Activated B cell treated with CpG ODN at 0.5 μM for 24 hours (primary cell): ENCODE measurements around the gene UBE4B. TPM values are rescaled to one million over a fixed set of nuclear protein-coding genes. Genes with fewer than 3 reads are reported as not detected.

Experiments used
- ATAC-seq: fragments of 200-7000 bp; cut with Tn5 transposase; one replicate; pipeline ENCODE4 v1.10.0; 2021; ENCODE audit warnings: low read depth, mild to moderate bottlenecking, moderate library complexity
- CTCF ChIA-PET: fragments of 350-600 bp; sonication (Branson Sonifier 250); formaldehyde crosslinking; loops from one replicate; lab custom pipeline; 2021; ENCODE audit warnings: antibody characterized with exemption; lab: Charles Lee
- POLR2A ChIA-PET: fragments of 350-600 bp; sonication (Branson Sonifier 250); formaldehyde crosslinking; loops from one replicate; lab custom pipeline; 2021; ENCODE audit warnings: antibody characterized with exemption; lab: Charles Lee
- DNase-seq: peaks from one replicate; pipeline ENCODE4 v3.0.0; 2022
- H3K27ac Mint-ChIP-seq: one replicate; pipeline ENCODE4 v1.8.0; 2020; ENCODE audit warnings: mixed read lengths
- H3K27me3 Mint-ChIP-seq: one replicate; pipeline ENCODE4 v1.8.0; 2021; ENCODE audit warnings: mixed read lengths
- H3K36me3 Mint-ChIP-seq: one replicate; pipeline ENCODE4 v1.8.0; 2021; ENCODE audit warnings: low read depth, mixed read lengths
- H3K4me1 Mint-ChIP-seq: one replicate; pipeline ENCODE4 v1.8.0; 2021; ENCODE audit warnings: mixed read lengths
- H3K4me3 Mint-ChIP-seq: one replicate; pipeline ENCODE4 v1.8.0; 2020; ENCODE audit warnings: mild to moderate bottlenecking, mixed read lengths
- H3K9me3 Mint-ChIP-seq: one replicate; pipeline ENCODE4 v1.8.0; 2020; ENCODE audit warnings: mixed read lengths
- CTCF ChIP-seq: fragments of 200-600 bp; IDR thresholded peaks from one replicate; pipeline ENCODE4 v1.8.0; 2022; ENCODE audit warnings: antibody characterized with exemption, mild to moderate bottlenecking
- intact Hi-C: fragments of 100-400 bp; cut with micrococcal nuclease; formaldehyde crosslinking; loops from one replicate; pipeline ENCODE4 v1.15.1; 2024
- total RNA-seq: library from RNA; stranded (reverse); gene quantifications from 2 replicates; pipeline ENCODE4 v1.2.3, GENCODE V29; 2022

Gene UBE4B
- total RNA-seq, 1 donor from 2014 or later: 44.7 TPM

GRCh38 chr1:10056599-10056987, 23.8 kb downstream of the UBE4B start:
- ChIA-PET POLR2A (no interaction called here), CTCF (no interaction called here)
- H3K4me3 Mint-ChIP-seq: no peak overlapping the region
- no peak overlapping the region for H3K27ac Mint-ChIP-seq
- H3K27me3 Mint-ChIP-seq: no peaks in the 10 kb centered on the region
- no peak for ATAC-seq
- no peaks in the 10 kb centered on the region for H3K9me3 Mint-ChIP-seq
- TF ChIP-seq CTCF: no peak
- no peak for DNase-seq
- intact Hi-C loops: no loop called here
- H3K4me1 Mint-ChIP-seq: peaks cover 4% of the 10 kb centered on the region
- peaks cover 46% of the 10 kb centered on the region for H3K36me3 Mint-ChIP-seq

- no peak for DNase-seq
- Mint-ChIP-seq H3K4me3 (no peak overlapping the region), H3K9me3 (no peaks in the 10 kb centered on the region), H3K36me3 (peaks cover 39% of the 10 kb centered on the region), H3K27me3 (no peaks in the 10 kb centered on the region), H3K27ac (no peak overlapping the region), H3K4me1 (peaks cover 4% of the 10 kb centered on the region)
- CTCF ChIA-PET: no interaction called here
- POLR2A ChIA-PET: no interaction called here
- intact Hi-C loops: no loop called here
- TF ChIP-seq CTCF: no peak
- no peak for ATAC-seq
These were observed 24.6 kb downstream of the UBE4B start for GRCh38 chr1:10057343-10057742.

- POLR2A ChIA-PET: no interaction called here
- CTCF ChIA-PET: no interaction called here
- no peak for ATAC-seq
These were observed 25.0 kb downstream of the UBE4B start for GRCh38 chr1:10057796-10058195.

GRCh38 chr1:10059342-10059718, 26.6 kb downstream of the UBE4B start:
- peaks cover 36% of the 10 kb centered on the region for H3K36me3 Mint-ChIP-seq
- POLR2A ChIA-PET: interaction anchor here (0.6 kb wide), 1 partner anchor 404 kb away, joined by 8 read pairs; no protein-coding TSS in a partner anchor
- H3K27me3 Mint-ChIP-seq: no peaks in the 10 kb centered on the region
- H3K4me3 Mint-ChIP-seq: no peak overlapping the region
- H3K9me3 Mint-ChIP-seq: no peaks in the 10 kb centered on the region
- peaks cover 10% of the 10 kb centered on the region for H3K4me1 Mint-ChIP-seq
- intact Hi-C loops: no loop called here
- ATAC-seq (no peak), DNase-seq (no peak)
- H3K27ac Mint-ChIP-seq: no peak overlapping the region
- TF ChIP-seq CTCF: no peak
- CTCF ChIA-PET: no interaction called here

More at GRCh38 chr1:10057796-10058195, 25.0 kb downstream of the UBE4B start:
- Mint-ChIP-seq H3K4me1 (peaks cover 4% of the 10 kb centered on the region), H3K27me3 (no peaks in the 10 kb centered on the region), H3K9me3 (no peaks in the 10 kb centered on the region), H3K4me3 (no peak overlapping the region), H3K36me3 (peaks cover 36% of the 10 kb centered on the region), H3K27ac (no peak overlapping the region)
- intact Hi-C loops: no loop called here
- DNase-seq: no peak
- TF ChIP-seq CTCF: no peak

GRCh38 chr1:10060311-10061100, 27.7 kb downstream of the UBE4B start:
- H3K4me1 Mint-ChIP-seq: peaks cover 10% of the 10 kb centered on the region
- intact Hi-C loops: no loop called here
- no peak for TF ChIP-seq CTCF
- ChIA-PET CTCF (no interaction called here), POLR2A (interaction anchor here (0.6 kb wide), 2 partner anchors 38 to 222 kb away, joined by 3 to 4 read pairs; no protein-coding TSS in a partner anchor)
- no peaks in the 10 kb centered on the region for H3K27me3 Mint-ChIP-seq
- H3K27ac Mint-ChIP-seq: no peak overlapping the region
- ATAC-seq: no peak
- H3K36me3 Mint-ChIP-seq: peaks cover 36% of the 10 kb centered on the region
- no peaks in the 10 kb centered on the region for H3K9me3 Mint-ChIP-seq
- DNase-seq: no peak
- no peak overlapping the region for H3K4me3 Mint-ChIP-seq
